HG02588 (cell line): Measurements from ENCODE around the gene TPH1.

Experiments
- ATAC-seq: cut with Tn5 transposase; IDR thresholded peaks from one replicate; pipeline ENCODE4 v1.9.1; 2021; ENCODE audit warnings: mild to moderate bottlenecking, moderate library complexity; ENCODE audit not compliant: unreplicated experiment

Gene TPH1

GRCh38 chr11:18046116-18046777 lies at the start of gene TPH1:
TSS of gene TPH1 (minus strand) at chr11:18046269. CDS start at chr11:18040762, 5,507 bp downstream.
- ATAC-seq: no peak

GRCh38 chr11:18093959-18094358 lies 47.9 kb upstream of the TPH1 start:
- ATAC-seq: no peak

GRCh38 chr11:18091731-18092130 lies 45.7 kb upstream of the TPH1 start:
- ATAC-seq: no peak

- no peak for ATAC-seq
Observed at GRCh38 chr11:18088966-18089365, 42.9 kb upstream of the TPH1 start.

GRCh38 chr11:18088366-18088765 lies 42.3 kb upstream of the TPH1 start:
- no peak for ATAC-seq

- no peak for ATAC-seq
Observed at GRCh38 chr11:18081551-18081950, 35.5 kb upstream of the TPH1 start.

GRCh38 chr11:18080451-18080850 lies 34.4 kb upstream of the TPH1 start:
- ATAC-seq: no peak

GRCh38 chr11:18078909-18079308 lies 32.8 kb upstream of the TPH1 start:
- ATAC-seq: no peak

GRCh38 chr11:18075444-18075843 lies 29.4 kb upstream of the TPH1 start:
- ATAC-seq: no peak

- no peak for ATAC-seq
Observed at GRCh38 chr11:18071098-18071705, 25.1 kb upstream of the TPH1 start.

GRCh38 chr11:18067372-18067771 lies 21.3 kb upstream of the TPH1 start:
- ATAC-seq: no peak

- ATAC-seq: no peak
Observed at GRCh38 chr11:18066626-18067025, 20.6 kb upstream of the TPH1 start.

GRCh38 chr11:18065572-18065971 lies 19.5 kb upstream of the TPH1 start:
- ATAC-seq: no peak

- ATAC-seq: no peak
Observed at GRCh38 chr11:18064450-18065054, 18.5 kb upstream of the TPH1 start.

- no peak for ATAC-seq
Observed at GRCh38 chr11:18063862-18064434, 17.9 kb upstream of the TPH1 start.

GRCh38 chr11:18063125-18063524 lies 17.1 kb upstream of the TPH1 start:
- ATAC-seq: no peak

- no peak for ATAC-seq
Observed at GRCh38 chr11:18061351-18061750, 15.3 kb upstream of the TPH1 start.

GRCh38 chr11:18056561-18057181 lies 10.6 kb upstream of the TPH1 start:
- ATAC-seq: no peak

- ATAC-seq: no peak
Observed at GRCh38 chr11:18054511-18055103, 8.5 kb upstream of the TPH1 start.

- no peak for ATAC-seq
Observed at GRCh38 chr11:18050848-18051247, 4.8 kb upstream of the TPH1 start.

GRCh38 chr11:18036456-18036855 lies 9.6 kb downstream of the TPH1 start:
- no peak for ATAC-seq
